ENCODE results near the gene BTN3A1. TPM values are rescaled to one million over a fixed set of nuclear protein-coding genes. Genes with fewer than 3 reads are reported as not detected.

The BTN3A1 gene
- 8.8 and 28.1 TPM in 2 replicates for total RNA-seq

DNA sequence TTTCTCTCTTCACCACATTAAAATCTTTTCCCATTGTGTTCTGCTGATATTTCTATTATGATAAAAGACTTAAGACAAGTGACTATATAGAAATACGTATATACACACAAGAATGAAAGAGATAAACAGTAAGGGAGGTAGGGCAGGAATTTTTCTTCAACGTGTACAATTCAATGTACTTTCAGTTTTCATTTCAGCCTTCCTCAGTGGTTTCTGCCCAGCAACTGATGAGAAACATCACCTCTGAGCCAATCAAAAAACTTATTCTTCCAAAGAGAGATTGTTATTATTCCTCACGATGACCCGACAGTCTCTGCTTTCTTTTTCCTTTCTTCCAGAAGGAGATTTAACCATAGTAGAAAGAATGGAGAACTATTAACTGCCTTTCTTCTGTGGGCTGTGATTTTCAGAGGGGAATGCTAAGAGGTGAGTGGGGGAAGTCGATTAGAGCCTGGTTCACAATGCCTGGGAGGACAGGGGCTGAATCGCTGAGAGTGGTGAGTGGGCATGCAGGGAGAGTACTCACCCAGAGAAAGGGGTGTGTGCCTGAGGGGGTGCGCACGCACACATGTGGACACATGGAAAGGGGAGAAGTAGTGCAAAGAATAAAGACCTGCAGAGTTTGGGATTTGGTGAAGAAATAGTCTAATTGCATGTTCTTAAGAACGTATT, at the start of gene BTN3A1:
BTN3A1 (plus strand) TSS at position 289 of the 672 bp plus-strand sequence. CDS start 3,289 bp downstream, outside the sequence.

DNA sequence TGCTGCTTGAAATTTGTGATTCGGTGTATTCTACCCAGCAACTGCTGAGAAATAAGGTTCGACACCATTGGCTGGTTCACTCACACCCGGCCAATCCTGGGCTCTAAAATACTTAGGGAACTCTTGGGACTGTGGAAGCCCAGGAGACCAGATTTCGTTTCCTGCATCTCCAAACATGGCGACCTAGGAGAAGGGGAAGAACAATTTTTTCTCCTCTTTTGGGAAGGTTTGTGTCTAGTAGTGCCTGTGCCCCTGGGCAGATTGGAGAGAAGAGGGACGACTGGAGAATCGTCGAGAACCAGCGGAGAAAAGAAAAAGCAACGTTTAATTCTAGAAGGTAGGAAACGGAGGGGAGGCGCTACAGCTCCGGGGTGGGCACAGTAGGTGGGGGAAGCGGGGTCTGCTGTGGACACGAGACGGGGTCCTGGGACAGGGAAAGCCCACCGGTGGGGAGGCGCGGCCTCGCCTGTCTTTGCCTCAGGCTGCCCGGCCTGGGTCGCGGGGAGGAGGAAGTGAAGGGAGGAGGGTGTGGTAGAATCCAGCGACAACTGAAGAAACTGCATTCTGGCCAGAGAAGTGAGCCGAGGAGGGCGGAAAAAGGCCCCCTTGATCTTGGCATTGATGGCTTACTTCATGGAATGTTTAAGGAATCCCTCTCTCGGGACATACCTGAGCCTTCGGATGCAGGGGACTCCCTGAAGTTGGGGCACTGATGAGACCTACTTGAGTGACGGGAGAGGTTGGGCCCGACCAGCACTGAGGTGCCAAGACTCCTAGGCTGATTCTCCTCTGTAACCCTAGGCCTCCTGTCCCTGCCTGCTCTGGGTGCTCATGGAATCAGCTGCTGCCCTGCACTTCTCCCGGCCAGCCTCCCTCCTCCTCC, 56.0 kb downstream of the BTN3A1 start, which contains the start of gene BTN2A1:
BTN2A1 (plus strand) TSS at position 150 of the 883 bp plus-strand sequence; CDS start at position 832, 682 bp downstream.

Other genes with a start within 250 kb of the BTN3A1 start
- gene BTN3A2, start 37.1 kb upstream of the BTN3A1 start, total RNA-seq, result 17.2 and 28.6 TPM in 2 replicates
- 11.4 and 18.5 TPM in 2 replicates for gene BTN2A2, start 19.2 kb upstream of the BTN3A1 start, total RNA-seq
- gene BTN3A3, start 38.2 kb downstream of the BTN3A1 start, total RNA-seq, result 5.2 and 12.6 TPM in 2 replicates
- 7.1 and 8.8 TPM in 2 replicates for gene BTN2A1, start 55.7 kb downstream of the BTN3A1 start, total RNA-seq
- gene BTN1A1, start 98.0 kb downstream of the BTN3A1 start, total RNA-seq, result not detected in 2 replicates
- gene HMGN4, start 136.1 kb downstream of the BTN3A1 start, total RNA-seq, result 57.2 and 80.9 TPM in 2 replicates
- 24.7 and 26.6 TPM in 2 replicates for gene ABT1, start 194.7 kb downstream of the BTN3A1 start, total RNA-seq

All from epithelial cell of umbilical artery (primary cell).